G401.6 (cell line): ENCODE measurements around the gene POMZP3.
"Not testable (repeated sequence)": the region's sequence is repeated elsewhere in the genome, so short reads cannot be mapped to it uniquely, and the experiment has no call there.

ENCODE experiments used
- FAIRE-seq: peaks from 2 replicates; lab custom pipeline; 2012; peaks lifted over from hg19 to GRCh38; lab: Jason Lieb, UNC

POMZP3 gene

GRCh38 chr7:76586585-76587315 lies 40.3 kb downstream of the POMZP3 start:
- FAIRE-seq = not testable (repeated sequence)

- FAIRE-seq = not testable (repeated sequence)
Observed at GRCh38 chr7:76583636-76584281, 43.3 kb downstream of the POMZP3 start.

- peak; percentile 6 for FAIRE-seq
Observed at GRCh38 chr7:76582848-76583631, 44.0 kb downstream of the POMZP3 start.

DNA sequence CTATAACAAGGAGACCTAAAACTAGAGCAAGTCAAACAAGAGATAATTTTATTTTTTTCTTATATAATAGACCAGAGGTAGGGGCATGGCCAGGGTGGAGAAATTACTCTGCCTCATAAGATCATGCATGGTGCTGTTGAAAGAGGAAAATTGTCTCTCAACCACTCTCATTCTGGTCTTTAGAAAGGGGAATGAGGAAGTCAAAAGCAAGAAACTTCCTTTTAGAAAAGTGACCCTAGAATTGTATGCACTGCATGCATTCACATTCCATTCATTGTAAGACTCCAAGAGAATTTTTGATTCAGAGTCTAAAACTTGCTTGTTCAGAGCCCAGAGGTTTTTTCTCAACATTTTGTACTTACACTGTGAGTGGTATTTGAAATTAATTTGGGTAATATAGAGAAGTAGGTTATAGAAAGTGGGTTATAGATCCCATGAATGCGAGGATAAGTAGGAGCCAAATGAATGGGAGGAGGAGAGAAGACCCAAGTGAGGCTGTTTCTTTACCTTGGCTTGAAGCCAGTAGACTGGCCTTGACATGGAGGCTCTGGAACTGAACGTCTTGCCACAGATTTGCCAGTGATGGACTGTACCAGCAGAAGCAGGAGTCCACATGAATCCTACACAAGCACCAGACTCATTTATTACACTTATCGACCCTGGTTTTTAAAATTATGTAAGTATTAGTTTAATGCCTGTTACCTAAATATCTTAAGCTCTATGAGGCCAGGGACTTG lies 51.0 kb downstream of the POMZP3 start:
- not testable (repeated sequence) for FAIRE-seq

- FAIRE-seq = not testable (repeated sequence)
Observed at GRCh38 chr7:76575431-76575830, 51.6 kb downstream of the POMZP3 start.

GRCh38 chr7:76572296-76572695 lies 54.8 kb downstream of the POMZP3 start:
- FAIRE-seq = not testable (repeated sequence)

GRCh38 chr7:76570324-76570775 lies 56.7 kb downstream of the POMZP3 start:
- FAIRE-seq = not testable (repeated sequence)

GRCh38 chr7:76568742-76569141 lies 58.3 kb downstream of the POMZP3 start:
- FAIRE-seq = peak; percentile 76

DNA sequence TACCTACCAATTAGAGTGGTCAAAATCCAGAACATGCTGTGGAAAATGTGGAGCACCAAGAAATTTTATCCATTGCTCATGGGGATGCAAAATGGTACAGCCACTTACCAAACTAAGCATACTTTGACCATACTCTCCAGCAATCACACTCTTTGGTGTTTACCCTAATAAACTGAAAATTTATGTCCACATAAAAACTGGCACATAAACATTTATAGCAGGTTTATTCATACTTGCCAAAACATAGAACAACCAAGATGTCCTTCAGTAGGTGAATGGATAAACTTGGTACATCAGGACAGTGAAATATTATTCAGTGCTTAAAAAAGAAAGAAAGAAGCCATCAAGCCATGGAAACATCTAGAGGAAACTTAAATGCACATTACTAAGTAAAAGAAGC lies 59.3 kb downstream of the POMZP3 start:
- not testable (repeated sequence) for FAIRE-seq

DNA sequence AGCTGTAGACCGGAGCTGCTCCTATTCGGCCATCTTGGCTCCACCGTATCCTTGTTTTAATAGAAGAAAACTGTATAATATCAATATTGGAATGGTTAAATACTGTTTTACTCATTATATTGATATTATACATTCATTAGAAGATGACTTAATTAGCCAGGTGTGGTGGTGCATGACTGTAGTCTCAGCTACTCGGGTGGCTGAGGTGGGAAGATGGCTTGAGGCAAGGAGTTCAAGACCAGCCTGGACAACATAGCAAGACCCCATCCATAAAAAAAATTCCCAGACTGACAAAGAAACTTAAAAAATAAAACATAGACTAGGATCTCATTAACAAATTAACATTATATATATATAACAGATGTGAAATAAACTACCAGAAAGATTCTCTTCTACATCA lies 59.8 kb downstream of the POMZP3 start:
- not testable (repeated sequence) for FAIRE-seq

DNA sequence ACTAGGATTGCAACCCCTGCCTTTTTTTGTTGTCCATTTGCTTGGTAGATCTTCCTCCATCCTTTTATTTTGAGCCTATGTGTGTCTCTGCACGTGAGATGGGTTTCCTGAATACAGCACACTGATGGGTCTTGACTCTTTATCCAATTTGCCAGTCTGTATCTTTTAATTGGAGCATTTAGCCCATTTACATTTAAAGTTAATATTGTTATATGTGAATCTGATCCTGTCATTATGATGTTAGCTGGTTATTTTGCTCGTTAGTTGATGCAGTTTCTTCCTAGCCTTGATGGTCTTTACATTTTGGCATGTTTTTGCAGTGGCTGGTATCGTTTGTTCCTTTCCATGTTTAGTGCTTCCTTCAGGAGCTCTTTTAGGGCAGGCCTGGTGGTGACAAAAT lies 62.1 kb downstream of the POMZP3 start:
- not testable (repeated sequence) for FAIRE-seq

- FAIRE-seq = not testable (repeated sequence)
Observed at GRCh38 chr7:76561342-76561741, 65.7 kb downstream of the POMZP3 start.

- not testable (repeated sequence) for FAIRE-seq
Observed at GRCh38 chr7:76560157-76560556, 66.9 kb downstream of the POMZP3 start.
